ENCODE measurements around the gene DHX16. TPM values are rescaled to one million over a fixed set of nuclear protein-coding genes. Genes with fewer than 3 reads are reported as not detected.

DHX16 gene
- total and polyA plus RNA-seq, 9 of the 15 experiments (the other 6 are each of a cell fraction or from before 2014, with no cell fraction given) = 14.6 to 66.1 (median 47.5) TPM

- TF ChIP-seq TFAM (CRISPR knock-in tag; conservative IDR thresholded peaks at IDR 0.05) = no peak
- TF ChIP-seq ELF1 (tag; IDR thresholded peaks at IDR 0.05) = peak; percentile 95
- TF ChIP-seq PPARD (CRISPR knock-in tag; IDR thresholded peaks at IDR 0.05) = no peak
- TF ChIP-seq SMARCA4 (IDR thresholded peaks at IDR 0.05) = peak; percentile 86
- TF ChIP-seq BMI1 (IDR thresholded peaks at IDR 0.05; ENCODE audit: low read length) = no peak
- TF ChIP-seq CBX1 (IDR thresholded peaks at IDR 0.05; ENCODE audit: low read depth) = peak; percentile 73; the same call in 1 of the 2 replicates
- TF ChIP-seq VEZF1 (CRISPR knock-in tag; IDR thresholded peaks at IDR 0.05) = peak; percentile 95
- peak; percentile 94; the same call in 1 of the 2 replicates for TF ChIP-seq ZNF449 (CRISPR knock-in tag; IDR thresholded peaks at IDR 0.05)
- TF ChIP-seq YBX1 (IDR thresholded peaks at IDR 0.05) = no peak
- TF ChIP-seq STAT5B (CRISPR knock-in tag; IDR thresholded peaks at IDR 0.05) = no peak
- TF ChIP-seq ETV1 (tag; conservative IDR thresholded peaks at IDR 0.05; ENCODE audit: low read depth) = peak; percentile 100
- TF ChIP-seq ILF3 (IDR thresholded peaks at IDR 0.05; ENCODE audit: borderline replicate concordance) = no peak
- peak; percentile 23 for TF ChIP-seq CXXC5 (CRISPR knock-in tag; IDR thresholded peaks at IDR 0.05)
- TF ChIP-seq SRF (CRISPR knock-in tag; IDR thresholded peaks at IDR 0.05) = peak; percentile 91 to 98; a peak in 3 of 4 replicates
- TF ChIP-seq ZNF589 (CRISPR knock-in tag; IDR thresholded peaks at IDR 0.05; ENCODE audit: low read depth) = peak; percentile 47; the same call in 1 of the 2 replicates
- peak; percentile 99 for TF ChIP-seq JUND (IDR thresholded peaks at IDR 0.05; ENCODE audit: borderline replicate concordance, low read depth, low read length)
- peak; percentile 93 for TF ChIP-seq JUND (tag; IDR thresholded peaks at IDR 0.05; ENCODE audit: borderline replicate concordance, low read depth, low read length)
- TF ChIP-seq CREB1 (IDR thresholded peaks at IDR 0.05) = peak; percentile 26; the same call in 1 of the 2 replicates
- TF ChIP-seq CREB1 (CRISPR knock-in tag; IDR thresholded peaks at IDR 0.05) = no peak; the same call in 1 of the 2 replicates
- peak; percentile 82 to 95 for TF ChIP-seq MAZ (CRISPR knock-in tag; conservative IDR thresholded peaks at IDR 0.05 in 1 of 2, IDR thresholded peaks at IDR 0.05 in 1 of 2)
- no peak for TF ChIP-seq TFE3 (CRISPR knock-in tag; IDR thresholded peaks at IDR 0.05)
- TF ChIP-seq ELF2 (CRISPR knock-in tag; IDR thresholded peaks at IDR 0.05) = peak; percentile 81
- TF ChIP-seq HDAC1 (IDR thresholded peaks at IDR 0.05) = peak in 1 of 2 experiments; percentile 48; a peak in 2 of 4 replicates
Observed at GRCh38 chr6:30682143-30683117, 9.6 kb upstream of the DHX16 start (continued).

All from K562 (cell line).